Inflammatory macrophage treated with lipopolysaccharide for 1 hour (primary cell): ENCODE results near the gene PNPLA1.

Source experiments
- DNase-seq, 2 donors: peaks; one replicate each; pipeline ENCODE4 v3.0.0-alpha.2; 2020 to 2022

PNPLA1 gene, protein sequence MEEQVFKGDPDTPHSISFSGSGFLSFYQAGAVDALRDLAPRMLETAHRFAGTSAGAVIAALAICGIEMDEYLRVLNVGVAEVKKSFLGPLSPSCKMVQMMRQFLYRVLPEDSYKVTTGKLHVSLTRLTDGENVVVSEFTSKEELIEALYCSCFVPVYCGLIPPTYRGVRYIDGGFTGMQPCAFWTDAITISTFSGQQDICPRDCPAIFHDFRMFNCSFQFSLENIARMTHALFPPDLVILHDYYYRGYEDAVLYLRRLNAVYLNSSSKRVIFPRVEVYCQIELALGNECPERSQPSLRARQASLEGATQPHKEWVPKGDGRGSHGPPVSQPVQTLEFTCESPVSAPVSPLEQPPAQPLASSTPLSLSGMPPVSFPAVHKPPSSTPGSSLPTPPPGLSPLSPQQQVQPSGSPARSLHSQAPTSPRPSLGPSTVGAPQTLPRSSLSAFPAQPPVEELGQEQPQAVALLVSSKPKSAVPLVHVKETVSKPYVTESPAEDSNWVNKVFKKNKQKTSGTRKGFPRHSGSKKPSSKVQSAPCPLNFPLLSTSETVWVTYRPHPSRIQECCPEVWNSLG

DNA sequence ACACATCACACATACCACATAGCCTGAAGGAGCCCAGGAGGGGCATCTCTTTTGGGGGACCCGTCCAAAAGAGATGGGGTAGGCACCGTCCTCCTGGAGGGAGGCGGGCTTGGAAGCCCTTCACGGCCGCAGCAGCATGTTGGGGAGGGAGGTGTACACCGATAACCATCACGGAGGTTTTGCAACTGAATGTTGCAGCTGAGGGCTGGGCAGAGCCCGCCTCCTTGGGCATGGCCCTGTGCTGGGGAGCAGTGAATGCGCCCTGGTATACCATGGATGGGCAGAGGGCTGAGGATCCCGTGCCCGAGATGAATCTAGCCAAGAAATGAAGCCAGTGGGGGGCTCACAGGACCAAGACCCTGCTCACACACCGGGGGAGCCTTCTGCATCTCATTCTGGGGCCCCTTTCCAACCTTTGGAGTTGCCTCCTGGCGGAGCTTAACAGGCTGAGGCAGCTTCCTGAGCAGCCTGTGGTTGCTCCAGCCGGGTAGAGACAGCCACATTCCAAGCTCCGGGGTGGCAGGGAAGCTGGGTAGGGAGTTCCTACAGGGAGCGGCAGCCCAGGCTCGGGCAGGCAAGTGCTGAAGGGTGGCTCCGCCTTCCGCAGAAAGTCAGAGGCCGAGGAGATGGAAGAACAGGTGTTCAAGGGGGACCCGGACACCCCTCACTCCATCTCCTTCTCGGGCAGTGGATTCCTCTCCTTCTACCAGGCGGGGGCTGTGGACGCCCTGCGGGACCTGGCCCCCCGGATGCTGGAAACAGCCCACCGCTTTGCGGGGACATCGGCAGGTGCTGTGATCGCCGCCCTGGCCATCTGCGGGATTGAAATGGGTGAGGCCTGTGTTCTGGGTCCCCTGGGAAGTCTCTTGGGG, at the start of gene PNPLA1:
PNPLA1 (plus strand) TSS at position 227 of the 872 bp plus-strand sequence; CDS start at position 627, 400 bp downstream.
- no peak for DNase-seq

DNA sequence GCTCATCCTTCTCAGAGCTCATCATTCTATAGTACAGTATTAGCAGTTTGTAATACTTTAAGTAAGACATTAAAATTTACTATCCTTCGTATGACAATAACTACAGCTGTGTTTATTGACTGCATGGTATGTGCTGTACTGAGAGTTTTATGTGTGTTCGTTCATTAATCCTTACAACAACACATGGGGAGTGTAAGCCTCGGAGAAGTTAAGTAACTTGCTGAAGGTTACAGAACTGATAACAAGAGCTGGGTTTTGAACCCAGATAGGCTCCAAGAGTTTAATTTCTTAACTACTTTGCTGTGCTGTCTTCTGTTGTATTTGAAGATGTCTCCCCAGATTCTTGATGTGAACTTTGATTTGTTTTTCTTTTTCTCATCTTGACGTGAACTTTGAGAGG, 49.6 kb upstream of the PNPLA1 start:
- DNase-seq = no peak

GRCh38 chr6:36221674-36222073, 48.2 kb upstream of the PNPLA1 start:
- no peak for DNase-seq

GRCh38 chr6:36222924-36223323, 46.9 kb upstream of the PNPLA1 start:
- no peak for DNase-seq

DNA sequence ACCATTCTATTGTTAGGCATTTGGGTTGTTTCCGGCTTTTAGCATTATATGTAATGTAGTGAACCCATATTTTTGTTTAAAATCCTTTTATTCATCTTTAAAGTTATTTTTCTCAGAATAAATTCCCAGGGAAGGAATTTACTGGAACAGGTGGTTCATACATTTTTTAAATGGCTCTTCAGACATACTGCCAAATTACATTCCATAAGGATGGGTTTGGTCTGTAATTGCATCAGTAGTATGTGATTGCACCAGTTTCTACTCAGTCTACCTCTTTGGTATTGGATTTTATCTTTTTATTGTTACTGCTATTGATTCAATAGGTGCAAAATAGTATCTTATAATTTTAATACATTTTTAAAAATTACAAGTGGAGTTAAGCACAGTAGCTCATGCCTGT, 46.2 kb upstream of the PNPLA1 start:
- no peak for DNase-seq

DNA sequence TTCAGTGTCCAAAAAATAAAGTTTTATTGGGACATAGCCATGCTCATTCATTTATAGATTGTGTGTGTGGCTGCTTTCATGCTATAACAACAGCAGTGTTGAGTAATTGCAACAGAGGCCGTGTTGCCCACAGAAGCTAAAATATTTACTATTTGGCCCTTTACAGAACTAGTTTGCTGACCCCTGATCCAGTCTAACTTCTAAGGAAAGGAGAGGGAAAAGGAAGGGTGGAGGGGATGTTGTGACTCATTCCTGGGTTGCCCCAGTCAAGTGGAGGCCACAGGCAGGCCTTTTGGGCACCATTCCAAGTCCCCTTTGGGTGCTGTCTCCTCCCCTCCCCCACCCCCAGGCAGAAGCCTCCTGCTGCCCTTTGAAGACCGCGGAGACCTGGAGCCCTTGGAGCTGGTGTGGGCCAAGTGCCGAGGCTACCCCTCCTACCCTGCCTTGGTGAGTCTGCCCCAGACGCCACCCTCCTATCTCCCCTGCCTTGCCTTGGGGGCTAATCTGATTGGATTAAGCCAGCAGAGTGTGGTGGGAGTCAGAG, 44.9 kb upstream of the PNPLA1 start:
- peak in 1 of 2 donors; percentile 31 for DNase-seq

GRCh38 chr6:36226438-36227047, 43.3 kb upstream of the PNPLA1 start:
- DNase-seq = no peak

DNA sequence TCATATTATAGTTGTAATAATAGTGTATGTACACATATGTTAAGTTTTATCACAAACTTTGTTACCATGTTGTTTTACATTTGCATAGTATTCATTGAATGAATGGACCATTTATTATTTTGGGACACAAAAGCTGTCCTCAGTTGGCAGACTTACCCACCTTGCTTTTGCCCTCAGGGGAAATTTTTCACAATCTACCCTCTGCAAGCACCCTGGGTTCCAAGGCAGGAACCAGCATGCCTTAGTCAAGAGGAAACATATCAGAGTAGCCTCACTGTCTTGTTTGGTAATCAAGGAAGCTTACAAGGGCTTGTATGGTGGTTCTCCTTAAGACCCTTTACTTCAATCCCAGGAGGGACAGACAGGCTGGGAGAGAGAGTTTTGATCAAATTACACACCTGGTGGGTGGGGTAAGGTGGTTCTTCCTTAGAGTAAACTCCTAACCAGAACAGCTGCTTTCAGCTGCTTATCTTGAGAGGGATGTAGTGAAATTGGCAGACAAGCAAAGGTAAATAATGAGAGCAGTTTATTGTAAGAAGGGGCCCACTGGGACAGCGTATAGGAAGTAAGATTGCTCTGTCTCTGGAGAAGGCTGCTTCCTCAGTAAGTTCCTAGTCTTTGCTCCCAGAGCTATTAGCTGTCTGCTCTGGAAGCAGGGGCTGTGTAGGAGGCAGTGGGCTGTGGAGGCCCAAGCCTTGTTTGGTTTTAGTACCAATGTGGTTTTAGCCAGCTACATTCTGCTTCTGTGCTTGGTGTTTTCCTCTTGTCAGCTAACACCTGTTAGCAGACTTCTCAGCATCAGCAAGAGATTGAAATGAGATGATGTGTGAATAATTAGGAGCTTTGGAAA, 42.3 kb upstream of the PNPLA1 start:
- no peak for DNase-seq

GRCh38 chr6:36229223-36229622, 40.6 kb upstream of the PNPLA1 start:
- no peak for DNase-seq

- no peak for DNase-seq
These were observed 39.5 kb upstream of the PNPLA1 start for GRCh38 chr6:36230371-36230770.

DNA sequence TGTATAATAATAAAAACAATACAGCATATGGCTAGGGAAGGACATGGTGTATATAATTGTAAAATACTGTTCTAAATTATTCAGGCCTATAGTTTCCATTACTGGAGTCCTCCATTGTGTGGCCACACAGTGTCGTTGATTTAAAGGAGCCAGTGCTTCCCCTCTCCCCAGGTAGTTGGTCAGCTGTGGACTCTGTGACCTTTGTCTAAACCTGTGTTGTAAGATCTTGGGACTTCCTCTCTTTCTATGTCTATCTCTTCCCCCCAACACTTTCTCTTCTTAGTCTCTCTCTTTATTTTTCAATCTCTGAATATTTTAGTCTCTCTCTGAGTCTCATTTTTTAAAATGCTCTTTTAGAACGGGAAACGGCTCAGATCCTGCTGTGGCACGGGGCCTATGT, 37.7 kb upstream of the PNPLA1 start:
- no peak for DNase-seq

DNA sequence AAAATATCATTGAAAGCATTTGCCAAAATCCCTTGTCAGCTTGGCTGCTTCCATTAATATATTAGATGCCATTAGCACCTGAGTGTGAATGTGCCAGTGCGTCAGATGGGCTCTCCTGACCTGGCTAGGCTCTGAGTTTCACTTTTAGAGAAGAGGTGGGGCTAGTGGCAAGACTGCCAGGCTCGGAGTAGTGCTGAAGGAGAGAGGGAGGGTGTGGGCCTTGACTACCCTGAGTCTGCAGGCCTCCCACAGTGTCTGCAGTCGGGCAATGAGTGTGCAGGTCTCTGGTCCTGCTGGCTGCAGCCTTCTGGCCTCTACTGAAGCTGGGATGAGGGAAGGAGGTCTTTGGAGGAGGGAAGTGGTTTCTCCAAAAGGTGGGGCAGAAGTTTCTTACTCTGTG, 34.6 kb upstream of the PNPLA1 start:
- no peak for DNase-seq

DNA sequence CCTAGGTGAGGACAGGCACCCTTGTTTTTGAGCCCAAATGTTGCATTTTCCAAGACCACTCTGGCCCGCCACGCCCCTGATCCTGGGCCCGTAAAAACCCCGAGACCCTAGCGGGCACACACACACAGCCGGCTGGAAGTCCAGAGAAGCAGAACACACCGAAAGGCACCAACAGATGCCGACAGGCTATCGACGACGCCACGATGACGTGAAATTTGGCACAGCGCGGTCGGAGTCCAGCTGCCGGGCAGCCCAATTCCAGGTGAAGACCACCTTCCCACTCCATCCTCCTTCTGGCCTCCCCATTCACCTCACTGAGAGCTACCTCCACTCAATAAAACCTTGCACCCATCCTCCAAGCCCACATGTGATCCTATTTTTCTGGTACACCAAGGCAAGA, 34.0 kb upstream of the PNPLA1 start:
- DNase-seq = no peak

DNA sequence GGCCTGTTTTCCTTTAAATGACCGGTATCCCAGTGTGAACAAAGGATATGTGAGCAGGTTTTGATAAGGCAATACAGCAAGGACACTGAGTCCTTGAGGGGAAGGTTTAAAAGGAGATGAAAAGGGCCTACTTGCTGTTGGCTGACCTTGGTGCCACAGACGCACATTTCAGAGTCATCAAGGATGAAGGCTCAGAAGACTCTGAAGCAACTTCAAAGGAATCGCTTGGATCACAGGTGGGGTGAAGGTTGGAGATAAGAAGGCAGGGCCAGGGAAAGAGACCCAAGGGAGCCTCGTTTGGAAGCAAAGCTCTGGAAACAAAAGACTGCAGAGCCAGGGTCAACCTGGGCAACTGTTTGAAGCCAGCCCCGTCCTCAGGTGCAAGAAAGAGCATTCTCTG, 30.1 kb upstream of the PNPLA1 start:
- DNase-seq = no peak

DNA sequence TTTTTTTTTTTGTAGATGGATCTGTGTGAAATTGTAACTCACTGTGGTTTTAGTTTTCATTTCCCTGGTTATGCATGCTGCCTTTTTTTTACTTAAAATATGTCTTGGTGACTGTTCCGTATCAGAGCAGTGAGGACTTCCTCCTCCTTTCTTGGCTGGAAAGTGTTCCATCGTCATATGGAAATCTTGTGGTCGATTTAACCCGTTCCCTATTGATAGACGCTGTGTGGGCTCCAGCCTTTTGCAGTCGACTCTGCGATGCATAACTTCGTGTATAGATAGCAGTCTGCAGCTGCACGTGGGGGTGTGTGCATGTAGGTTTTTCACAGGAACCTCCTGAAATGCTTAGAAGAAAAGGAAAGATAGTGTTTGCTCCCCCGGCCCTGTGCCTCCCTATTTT, 28.1 kb upstream of the PNPLA1 start:
- DNase-seq = peak; percentile 83 to 84

DNA sequence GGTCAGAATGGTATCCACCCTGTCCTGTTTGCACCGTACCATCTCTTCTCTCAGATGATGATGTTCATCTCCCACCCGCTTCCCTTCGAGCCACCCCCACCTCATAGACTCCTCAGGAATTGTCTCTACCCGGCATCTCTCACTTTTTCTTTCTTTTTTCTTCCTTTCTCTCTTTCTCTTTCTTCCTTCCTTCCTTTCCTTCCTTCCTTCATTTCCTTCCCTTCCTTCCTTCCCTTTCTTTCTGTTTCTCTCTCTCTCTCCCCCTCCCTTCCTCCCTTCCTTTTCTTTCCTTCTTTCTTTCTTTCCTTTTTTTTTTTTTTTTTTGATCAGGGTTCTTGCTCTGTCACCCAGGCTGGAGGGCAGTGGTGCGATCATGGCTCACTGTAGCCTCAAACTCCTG, 27.7 kb upstream of the PNPLA1 start:
- DNase-seq = no peak

- no peak for DNase-seq
These were observed 27.2 kb upstream of the PNPLA1 start for GRCh38 chr6:36242626-36243025.

DNA sequence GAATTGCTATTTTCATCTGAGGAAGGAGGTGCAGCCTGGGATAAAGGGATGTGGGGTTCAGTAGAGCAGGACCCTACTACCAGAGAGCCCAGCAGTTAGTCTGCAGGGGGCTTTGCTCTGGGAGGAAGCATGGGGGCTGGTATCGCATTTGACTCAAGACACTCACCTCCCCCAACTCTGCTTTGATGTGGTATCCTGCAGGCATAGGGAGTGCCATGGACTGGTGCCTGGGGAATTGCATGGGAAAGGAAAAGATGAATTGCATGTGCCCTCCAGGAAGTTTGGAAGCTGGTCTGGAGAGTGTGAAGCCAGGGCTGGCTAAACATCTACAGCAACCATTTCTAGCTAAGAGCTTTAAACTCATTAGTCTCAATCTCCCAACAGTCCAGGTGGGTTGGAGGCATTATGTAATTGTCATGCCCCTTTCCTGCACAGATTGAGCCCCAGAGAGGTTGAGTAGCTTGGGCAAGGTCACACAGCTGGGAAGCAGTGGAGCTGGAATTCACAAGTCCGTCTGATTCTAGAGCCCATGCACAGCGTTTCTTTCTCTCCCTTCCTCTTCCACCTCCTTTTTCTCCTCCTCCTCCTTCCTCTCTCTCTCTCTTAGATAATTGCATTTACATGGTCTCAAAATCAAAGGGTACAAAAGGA, 26.2 kb upstream of the PNPLA1 start:
- no peak for DNase-seq

DNA sequence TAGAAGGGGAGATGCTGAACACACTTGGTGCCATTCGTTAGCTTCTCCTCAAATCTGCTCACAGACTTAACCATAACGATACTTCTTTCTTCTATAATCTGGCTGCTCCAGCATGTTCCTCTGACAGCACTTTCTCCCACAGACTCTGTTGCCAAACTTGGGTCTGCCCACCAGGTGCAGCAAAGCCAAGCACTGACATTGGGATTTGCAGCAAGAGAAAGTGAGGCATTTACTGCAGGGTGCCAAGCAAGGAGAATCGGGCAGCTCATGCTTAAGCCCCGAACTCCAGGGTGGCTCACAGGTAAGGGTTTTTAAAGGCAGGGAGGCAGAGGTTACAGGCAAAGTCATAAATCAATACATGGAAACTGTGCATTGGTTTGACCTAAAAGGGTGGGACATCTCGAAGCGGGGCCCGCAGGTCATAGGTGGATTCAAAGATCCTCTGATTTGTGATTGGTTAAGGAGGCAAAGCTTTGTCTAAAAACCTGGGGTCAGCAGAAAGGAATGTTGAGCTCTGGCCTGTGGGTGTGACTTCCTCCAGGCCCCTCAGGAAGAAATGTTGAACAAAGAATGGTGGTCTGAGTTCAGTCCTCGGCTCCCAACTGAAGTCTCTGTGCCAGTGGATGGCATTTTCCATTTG, 25.1 kb upstream of the PNPLA1 start:
- no peak for DNase-seq

- no peak for DNase-seq
These were observed 24.2 kb upstream of the PNPLA1 start for GRCh38 chr6:36245572-36246061.
